B cell (primary cell): ENCODE data around the gene AFF1. TPM values are rescaled to one million over a fixed set of nuclear protein-coding genes. Genes with fewer than 3 reads are reported as not detected.

Experiments used
- ATAC-seq: fragments of 200-7000 bp; cut with Tn5 transposase; one replicate; pipeline ENCODE4 v1.10.0; 2021; ENCODE audit warnings: low read depth, mild to moderate bottlenecking, moderate number of reproducible peaks, moderate library complexity
- CTCF ChIA-PET: fragments of 350-600 bp; sonication (Branson Sonifier 250); formaldehyde crosslinking; loops from one replicate; lab custom pipeline; 2021; ENCODE audit warnings: antibody characterized with exemption, inconsistent platforms; lab: Charles Lee
- POLR2A ChIA-PET: fragments of 350-600 bp; sonication (Branson Sonifier 250); formaldehyde crosslinking; loops from one replicate; lab custom pipeline; 2021; ENCODE audit warnings: antibody characterized with exemption; lab: Charles Lee
- DNase-seq: peaks from one replicate; pipeline ENCODE4 v3.0.0; 2013
- H2AFZ ChIP-seq: 2 replicates; pipeline ENCODE4 v1.6.1; 2012; ENCODE audit warnings: mild to moderate bottlenecking, low read depth, low read length; ENCODE audit not compliant: insufficient read depth, poor library complexity, severe bottlenecking
- H3K27ac ChIP-seq, 2 donors: 1 replicate in 1 of 2; 2 replicates in 1 of 2; pipeline ENCODE4 v1.5.1; 2012 to 2013; ENCODE audit warnings: low read length in 2 of 2, mild to moderate bottlenecking in 2 of 2, moderate library complexity in 1 of 2
- H3K27me3 ChIP-seq, 4 experiments: fragments of 200-600 bp in 1 of 4; sonication (generic) in 1 of 4; replicated peaks in 1 of 4; 1 replicate in 2 of 4; 2 replicates in 2 of 4; pipeline versions ENCODE4 v1.6.1 to v1.7.0; 2013 to 2016; ENCODE audit warnings: low read length in 3 of 4, mild to moderate bottlenecking in 2 of 4, mixed read lengths in 1 of 4, moderate library complexity in 1 of 4; ENCODE audit not compliant: insufficient read depth in 4 of 4, control insufficient read depth in 3 of 4; ENCODE audit errors: control extremely low read depth in 1 of 4
- H3K36me3 ChIP-seq, 2 experiments: replicated peaks in 1 of 2; 1 replicate in 1 of 2; 2 replicates in 1 of 2; pipeline versions ENCODE4 v1.6.1 to v1.7.1; 2013; ENCODE audit warnings: low read length in 1 of 2; ENCODE audit not compliant: insufficient read depth in 2 of 2, control insufficient read depth in 1 of 2; ENCODE audit errors: control extremely low read depth in 1 of 2, extremely low read depth in 1 of 2
- H3K4me1 ChIP-seq, 2 donors: fragments of 200-600 bp in 1 of 2; sonication (generic) in 1 of 2; 1 replicate in 1 of 2; 2 replicates in 1 of 2; pipeline versions ENCODE4 v1.5.1 to v1.6.1; 2013 to 2017; ENCODE audit warnings: low read length in 2 of 2; ENCODE audit not compliant: control insufficient read depth in 2 of 2, insufficient read depth in 2 of 2
- H3K4me2 ChIP-seq: replicated peaks from 2 replicates; pipeline ENCODE3; 2012; ENCODE audit warnings: mild to moderate bottlenecking, low read depth, low read length; ENCODE audit not compliant: poor library complexity, severe bottlenecking
- H3K4me3 ChIP-seq, 5 experiments: fragments of 200-600 bp in 1 of 5; sonication (generic) in 1 of 5; 1 replicate in 3 of 5; 2 replicates in 2 of 5; pipeline versions ENCODE4 v1.5.1 to v1.7.0; 2011 to 2016; ENCODE audit warnings: low read length in 4 of 5, mild to moderate bottlenecking in 4 of 5, low read depth in 2 of 5, control low read depth in 1 of 5, moderate library complexity in 1 of 5; ENCODE audit not compliant: insufficient read depth in 1 of 5; ENCODE audit errors: control extremely low read depth in 1 of 5, extremely low read depth in 1 of 5
- H3K79me2 ChIP-seq: fragments of 200-600 bp; sonication (generic); one replicate; pipeline ENCODE4 v1.6.0; 2016; ENCODE audit warnings: low read length; ENCODE audit not compliant: control insufficient read depth, insufficient read depth
- H3K9ac ChIP-seq: fragments of 200-600 bp; sonication (generic); 2 replicates; pipeline ENCODE4 v1.6.1; 2017; ENCODE audit warnings: mild to moderate bottlenecking, low read length, moderate library complexity
- H3K9me3 ChIP-seq, 3 donors: one replicate each; pipeline versions ENCODE4 v1.6.1 to v1.7.1; 2013; ENCODE audit warnings: low read length in 2 of 3; ENCODE audit not compliant: control insufficient read depth in 2 of 3, insufficient read depth in 1 of 3; ENCODE audit errors: control extremely low read depth in 1 of 3
- H4K20me1 ChIP-seq: 2 replicates; pipeline ENCODE4 v1.6.0; 2012; ENCODE audit warnings: mild to moderate bottlenecking, low read length; ENCODE audit not compliant: insufficient read depth, control insufficient read depth, poor library complexity, severe bottlenecking
- H3K27ac Mint-ChIP-seq: one replicate; pipeline ENCODE4 v1.8.0; 2021; ENCODE audit warnings: mixed read lengths
- H3K27me3 Mint-ChIP-seq: one replicate; pipeline ENCODE4 v1.8.0; 2021; ENCODE audit warnings: mixed read lengths
- H3K4me1 Mint-ChIP-seq: one replicate; pipeline ENCODE4 v1.8.0; 2021; ENCODE audit warnings: mixed read lengths
- H3K4me3 Mint-ChIP-seq: one replicate; pipeline ENCODE4 v1.8.0; 2021; ENCODE audit warnings: mixed read lengths
- H3K9me3 Mint-ChIP-seq: one replicate; pipeline ENCODE4 v1.8.0; 2022; ENCODE audit warnings: mixed read lengths; ENCODE audit not compliant: insufficient read depth
- EZH2 ChIP-seq: IDR thresholded peaks from 2 replicates; pipeline ENCODE4 v1.6.1; 2012; ENCODE audit warnings: borderline replicate concordance, low read depth, mild to moderate bottlenecking, moderate library complexity, low read length; ENCODE audit not compliant: insufficient read depth, poor library complexity, severe bottlenecking
- WGBS: methylation state at CpG from one replicate; pipeline ENCODE4 v1.1.5; 2013; ENCODE audit warnings: missing lambda C conversion rate; ENCODE audit not compliant: insufficient coverage; 5-methylcytosine and 5-hydroxymethylcytosine counted together
- intact Hi-C: fragments of 100-400 bp; cut with micrococcal nuclease; formaldehyde crosslinking; loops from one replicate; pipeline ENCODE4 v1.10.0; 2022
- polyA plus RNA-seq: library from polyadenylated mRNA; depleted of rRNA; stranded (reverse); fragments of >200 nt; gene quantifications from 2 replicates; pipeline ENCODE4 v1.2.3, GENCODE V29; 2012
- total RNA-seq, 2 donors: library from RNA; stranded (reverse); fragments of 120-200 nt in 1 of 2; gene quantifications; 1 replicate in 1 of 2; 2 replicates in 1 of 2; pipeline versions ENCODE4 v1.2.3 to v1.2.4, GENCODE V29; 2013 to 2022
- TF ChIP-seq, protein P1 (sequence below): fragments of 200-600 bp; IDR thresholded peaks from one replicate; pipeline ENCODE4 v1.8.0; 2022; ENCODE audit warnings: antibody characterized with exemption, mild to moderate bottlenecking

AFF1 gene
- total and polyA plus RNA-seq, 2 donors (not counting 1 experiment from before 2014, with no cell fraction given): 15.3 to 135 TPM

DNA sequence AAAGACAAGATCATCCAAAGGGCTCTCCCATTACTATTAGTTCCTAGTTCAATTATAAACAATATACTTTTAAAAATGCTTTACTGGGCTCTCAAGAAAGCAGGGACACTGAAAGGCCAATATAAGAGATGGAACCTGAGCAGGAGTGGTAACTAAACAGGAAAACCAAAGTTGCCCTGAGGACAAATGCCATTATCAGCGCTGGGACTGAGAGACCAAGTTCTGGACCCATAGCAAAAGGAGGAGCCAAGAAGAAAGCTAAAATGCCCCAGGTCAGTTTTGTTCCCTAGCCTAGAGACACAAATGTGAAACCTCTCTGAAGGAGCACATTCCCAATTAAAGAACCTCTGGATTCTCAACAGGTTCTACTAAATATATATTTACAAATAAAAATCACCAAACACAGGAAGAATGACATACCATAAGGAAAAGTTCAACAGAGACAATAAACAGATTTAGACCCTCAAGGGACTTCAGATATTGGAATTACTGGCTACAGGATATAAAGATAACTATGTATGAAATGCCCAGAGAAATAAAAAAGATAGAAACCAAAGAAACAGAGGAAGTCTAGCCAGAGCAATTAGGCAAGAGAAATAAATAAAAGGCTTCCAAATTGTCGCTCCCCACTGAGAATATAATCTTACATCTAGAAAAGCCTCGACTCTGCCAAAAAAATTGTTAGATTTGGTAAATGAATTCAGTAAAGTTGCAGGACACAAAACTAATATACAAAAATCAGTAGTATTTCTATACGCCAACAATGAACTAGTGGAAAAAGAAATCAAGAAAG lies 218.5 kb downstream of the AFF1 start:
- POLR2A ChIA-PET: no interaction called here
- Histone ChIP-seq H3K27ac (no peak overlapping the region), H4K20me1 (no peaks in the 10 kb centered on the region), H3K9ac (no peak overlapping the region), H3K4me2 (no peak overlapping the region), H2AFZ (no peak overlapping the region), H3K4me1 (no peaks in the 10 kb centered on the region), H3K9me3 (no peaks in the 10 kb centered on the region), H3K27me3 (no peaks in the 10 kb centered on the region), H3K36me3 (no peaks in the 10 kb centered on the region), H3K4me3 (no peak overlapping the region), H3K79me2 (no peaks in the 10 kb centered on the region)
- no peak overlapping the region for H3K27ac Mint-ChIP-seq
- ATAC-seq (no peak), DNase-seq (no peak)
- no peaks in the 10 kb centered on the region for H3K27me3 Mint-ChIP-seq
- TF ChIP-seq, protein P1, sequence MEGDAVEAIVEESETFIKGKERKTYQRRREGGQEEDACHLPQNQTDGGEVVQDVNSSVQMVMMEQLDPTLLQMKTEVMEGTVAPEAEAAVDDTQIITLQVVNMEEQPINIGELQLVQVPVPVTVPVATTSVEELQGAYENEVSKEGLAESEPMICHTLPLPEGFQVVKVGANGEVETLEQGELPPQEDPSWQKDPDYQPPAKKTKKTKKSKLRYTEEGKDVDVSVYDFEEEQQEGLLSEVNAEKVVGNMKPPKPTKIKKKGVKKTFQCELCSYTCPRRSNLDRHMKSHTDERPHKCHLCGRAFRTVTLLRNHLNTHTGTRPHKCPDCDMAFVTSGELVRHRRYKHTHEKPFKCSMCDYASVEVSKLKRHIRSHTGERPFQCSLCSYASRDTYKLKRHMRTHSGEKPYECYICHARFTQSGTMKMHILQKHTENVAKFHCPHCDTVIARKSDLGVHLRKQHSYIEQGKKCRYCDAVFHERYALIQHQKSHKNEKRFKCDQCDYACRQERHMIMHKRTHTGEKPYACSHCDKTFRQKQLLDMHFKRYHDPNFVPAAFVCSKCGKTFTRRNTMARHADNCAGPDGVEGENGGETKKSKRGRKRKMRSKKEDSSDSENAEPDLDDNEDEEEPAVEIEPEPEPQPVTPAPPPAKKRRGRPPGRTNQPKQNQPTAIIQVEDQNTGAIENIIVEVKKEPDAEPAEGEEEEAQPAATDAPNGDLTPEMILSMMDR: no peak
- TF ChIP-seq EZH2: no peak
- CTCF ChIA-PET: interaction anchor here (0.8 to 7.9 kb wide), 2 partner anchors 82 to 84 kb away, joined by 3 to 161 read pairs; no protein-coding TSS in a partner anchor
- H3K4me3 Mint-ChIP-seq: no peak overlapping the region
- no peaks in the 10 kb centered on the region for H3K9me3 Mint-ChIP-seq
- intact Hi-C loops: no loop called here
- WGBS: 100% methylated on average over 1 of the region's 4 CpGs
- no peaks in the 10 kb centered on the region for H3K4me1 Mint-ChIP-seq

DNA sequence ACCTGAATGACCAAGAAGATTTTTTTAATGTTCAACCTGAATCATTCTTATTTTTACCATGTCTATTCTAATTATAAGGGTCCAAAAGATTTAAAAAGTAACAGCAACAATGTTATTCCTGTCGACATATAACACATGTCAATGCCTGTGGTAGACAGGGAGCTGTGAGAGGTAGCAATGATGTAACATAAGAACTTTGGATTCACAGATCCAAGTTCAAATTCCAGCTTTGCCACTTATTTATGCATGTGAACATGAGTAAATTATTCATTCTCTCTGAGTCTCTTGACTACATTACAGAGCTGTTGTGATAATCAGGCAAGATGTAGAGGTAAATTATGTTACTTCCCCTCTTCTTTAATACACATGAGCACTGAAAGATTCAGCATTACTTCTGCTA lies 231.1 kb downstream of the AFF1 start:
- no peak for DNase-seq
- Mint-ChIP-seq H3K27ac (no peak overlapping the region), H3K4me1 (no peaks in the 10 kb centered on the region), H3K9me3 (no peaks in the 10 kb centered on the region), H3K27me3 (no peaks in the 10 kb centered on the region), H3K4me3 (no peak overlapping the region)
- H3K9me3 ChIP-seq: no peaks in the 10 kb centered on the region
- no CpG with 5 or more reads among the region's 1 CpG for WGBS
- no peaks in the 10 kb centered on the region for H3K4me1 ChIP-seq
- intact Hi-C loops: no loop called here
- H3K27me3 ChIP-seq: no peaks in the 10 kb centered on the region
- ChIA-PET POLR2A (no interaction called here), CTCF (no interaction called here)
- H2AFZ ChIP-seq: no peak overlapping the region
- H3K27ac ChIP-seq: no peak overlapping the region
- peaks cover 3 to 7% of the 10 kb centered on the region in 2 experiments for H3K36me3 ChIP-seq
- H3K4me3 ChIP-seq: no peak overlapping the region
- no peak overlapping the region for H3K4me2 ChIP-seq
- TF ChIP-seq EZH2: no peak
- TF ChIP-seq, protein P1: no peak
- no peak for ATAC-seq
- H3K9ac ChIP-seq: no peak overlapping the region
- no peaks in the 10 kb centered on the region for H3K79me2 ChIP-seq
- no peaks in the 10 kb centered on the region for H4K20me1 ChIP-seq
